GM12878 (cell line): ENCODE results near the gene TAF3. TPM values are rescaled to one million over a fixed set of nuclear protein-coding genes. Genes with fewer than 3 reads are reported as not detected.

Source experiments
- BMI1 ChIP-seq: fragments of 450-650 bp; IDR thresholded peaks from 2 replicates; pipeline ENCODE4 v1.6.1; 2016; ENCODE audit warnings: mild to moderate bottlenecking, moderate library complexity, borderline replicate concordance
- CEBPZ ChIP-seq: fragments of 150-350 bp; IDR thresholded peaks from 2 replicates; pipeline ENCODE4 v1.6.1; 2016; ENCODE audit warnings: low read depth, low read length
- CHD4 ChIP-seq: fragments of 200-600 bp; sonication (generic); IDR thresholded peaks from 2 replicates; pipeline ENCODE4 v1.6.1; 2016; ENCODE audit warnings: mild to moderate bottlenecking
- DPF2 ChIP-seq: fragments of 450-650 bp; IDR thresholded peaks from 2 replicates; pipeline ENCODE4 v1.6.1; 2017; ENCODE audit warnings: mild to moderate bottlenecking
- EED ChIP-seq: sonication (generic); IDR thresholded peaks from 2 replicates; pipeline ENCODE4 v1.6.1; 2016; ENCODE audit warnings: antibody characterized with exemption, low read depth
- EGR1 ChIP-seq, 2 experiments: IDR thresholded peaks; 1 replicate in 1 of 2; 2 replicates in 1 of 2; pipeline ENCODE4 v1.6.1; 2011 to 2012; ENCODE audit warnings: low read depth in 2 of 2, low read length in 2 of 2, borderline replicate concordance in 1 of 2, mild to moderate bottlenecking in 1 of 2, moderate library complexity in 1 of 2
- IKZF1 ChIP-seq: fragments of 450-650 bp; conservative IDR thresholded peaks from 2 replicates; pipeline ENCODE4 v1.6.1; 2017; ENCODE audit warnings: antibody characterized with exemption, mild to moderate bottlenecking
- NFYB ChIP-seq: IDR thresholded peaks from 2 replicates; pipeline ENCODE4 v1.6.1; 2011; ENCODE audit warnings: low read depth, mild to moderate bottlenecking, low read length, improper control_type of control experiment, moderate library complexity; ENCODE audit not compliant: insufficient read depth
- NR2C2 ChIP-seq: IDR thresholded peaks from 2 replicates; pipeline ENCODE4 v1.6.1; 2011; ENCODE audit warnings: borderline replicate concordance, low read depth; ENCODE audit not compliant: control insufficient read depth, insufficient read length
- PBX3 ChIP-seq: IDR thresholded peaks from 2 replicates; pipeline ENCODE4 v1.6.1; 2011; ENCODE audit warnings: mild to moderate bottlenecking, low read depth, low read length, moderate library complexity; ENCODE audit not compliant: insufficient replicate concordance
- SREBF2 ChIP-seq: IDR thresholded peaks from 2 replicates; pipeline ENCODE4 v1.6.1; 2012; ENCODE audit warnings: mild to moderate bottlenecking, low read length
- STAT3 ChIP-seq: IDR thresholded peaks from 2 replicates; pipeline ENCODE4 v1.6.1; 2011; ENCODE audit warnings: low read depth, low read length, improper control_type of control experiment
- ZBTB40 ChIP-seq: fragments of 450-650 bp; IDR thresholded peaks from 2 replicates; pipeline ENCODE4 v1.6.1; 2016; ENCODE audit warnings: mild to moderate bottlenecking, moderate library complexity, borderline replicate concordance
- ZNF687 ChIP-seq: fragments of 450-650 bp; IDR thresholded peaks from 2 replicates; pipeline ENCODE4 v1.6.1; 2017; ENCODE audit warnings: mild to moderate bottlenecking, moderate library complexity
- ZZZ3 ChIP-seq: IDR thresholded peaks from 2 replicates; pipeline ENCODE4 v1.6.1; 2011; ENCODE audit warnings: low read depth; ENCODE audit not compliant: control insufficient read depth, insufficient read length
- polyA plus RNA-seq, 11 experiments: library from polyadenylated mRNA; depleted of rRNA in 4 of 11; unstranded in 6 of 11; stranded (reverse) in 5 of 11; fragments of >200 nt; fragmentation: Nextera tagmentation in 4 of 11; fragmentation: Illumina TruSeq in 1 of 11; extraction: Ambion mirVana in 4 of 11; extraction: Trizol in 1 of 11; gene quantifications; 1 replicate in 1 of 11; 2 replicates in 10 of 11; pipeline versions ENCODE4 v1.2.1 to v1.2.3, GENCODE V29; 2011 to 2016; ENCODE audit warnings: inconsistent platforms in 2 of 11, missing spikeins in 2 of 11, low read depth in 1 of 11
- total RNA-seq, 4 experiments: library from RNA; depleted of rRNA in 3 of 4; stranded (reverse); fragments of >200 nt in 3 of 4; fragmentation: Illumina TruSeq in 1 of 4; extraction: Trizol in 1 of 4; gene quantifications; 2 replicates each; pipeline versions ENCODE4 v1.2.1 to v1.2.3, GENCODE V29; 2013 to 2021

The TAF3 gene
- total and polyA plus RNA-seq, 10 of the 15 experiments (the other 5 are each of a cell fraction or from before 2014, with no cell fraction given): 2.0 to 10.1 (median 3.7) TPM

- TF ChIP-seq ZBTB40 (no peak), NR2C2 (no peak), EGR1 (IDR thresholded peaks at IDR 0.05; ENCODE audit: borderline replicate concordance in 1 of 2, low read depth in 2 of 2, low read length in 2 of 2) (no peak), ZZZ3 (no peak), ZNF687 (no peak), IKZF1 (peak; percentile 67), SREBF2 (no peak), PBX3 (no peak), BMI1 (no peak), DPF2 (no peak), CHD4 (no peak), EED (0 out of 2 replicates have a peak, but pooled peaks have one; percentile 43), NFYB (no peak), STAT3 (no peak), CEBPZ (no peak)
- TF ChIP-seq, all 136 proteins: peak for 16
These were observed 242.4 kb downstream of the TAF3 start (continued) for GRCh38 chr10:8060704-8061121.
